ENCODE measurements around the gene TMEM260.
"Not testable (repeated sequence)": the region's sequence is repeated elsewhere in the genome, so short reads cannot be mapped to it uniquely, and the experiment has no call there.

The TMEM260 gene

GRCh38 chr14:56603648-56604047, 24.1 kb downstream of the TMEM260 start:
- DNase-seq = no peak

GRCh38 chr14:56608689-56609088, 29.1 kb downstream of the TMEM260 start:
- DNase-seq = no peak

GRCh38 chr14:56611663-56612062, 32.1 kb downstream of the TMEM260 start:
- DNase-seq = not testable (repeated sequence)

- no peak for DNase-seq
These were observed 37.5 kb downstream of the TMEM260 start for GRCh38 chr14:56617084-56617483.

GRCh38 chr14:56630707-56631106, 51.1 kb downstream of the TMEM260 start:
- DNase-seq = no peak

- DNase-seq = peak; percentile 6
These were observed 52.6 kb downstream of the TMEM260 start for GRCh38 chr14:56632195-56632594.

GRCh38 chr14:56633544-56633943, 53.9 kb downstream of the TMEM260 start:
- no peak for DNase-seq

- no peak for DNase-seq
These were observed 55.4 kb downstream of the TMEM260 start for GRCh38 chr14:56635041-56635440.

- DNase-seq = no peak
These were observed 67.9 kb downstream of the TMEM260 start for GRCh38 chr14:56647493-56647892.

- no peak for DNase-seq
These were observed 69.1 kb downstream of the TMEM260 start for GRCh38 chr14:56648508-56649301.

- DNase-seq = no peak
These were observed 69.8 kb downstream of the TMEM260 start for GRCh38 chr14:56649382-56649781.

GRCh38 chr14:56650048-56650447, 70.5 kb downstream of the TMEM260 start:
- DNase-seq = peak; percentile 12

GRCh38 chr14:56650979-56651378, 71.4 kb downstream of the TMEM260 start:
- DNase-seq = no peak

GRCh38 chr14:56657604-56658003, 78.0 kb downstream of the TMEM260 start:
- no peak for DNase-seq

- no peak for DNase-seq
These were observed 79.8 kb downstream of the TMEM260 start for GRCh38 chr14:56659378-56659777.

GRCh38 chr14:56659964-56660551, 80.5 kb downstream of the TMEM260 start:
- DNase-seq = peak; percentile 35

- DNase-seq = no peak
These were observed 81.2 kb downstream of the TMEM260 start for GRCh38 chr14:56660677-56661389.

GRCh38 chr14:56661478-56661877, 81.9 kb downstream of the TMEM260 start:
- DNase-seq = no peak

GRCh38 chr14:56664811-56665421, 85.3 kb downstream of the TMEM260 start:
- no peak for DNase-seq

- no peak for DNase-seq
These were observed 86.7 kb downstream of the TMEM260 start for GRCh38 chr14:56666294-56666693.

GRCh38 chr14:56666716-56667115, 87.1 kb downstream of the TMEM260 start:
- DNase-seq = no peak

- DNase-seq = not testable (repeated sequence)
These were observed 87.7 kb downstream of the TMEM260 start for GRCh38 chr14:56667290-56667689.

GRCh38 chr14:56676042-56676441, 96.4 kb downstream of the TMEM260 start:
- no peak for DNase-seq

Data from midbrain (tissue), 1 donor.